Measurements from ENCODE around the gene EVI2B. TPM values are rescaled to one million over a fixed set of nuclear protein-coding genes. Genes with fewer than 3 reads are reported as not detected.

Gene EVI2B
- total and polyA plus RNA-seq, 4 donors = 2.8 to 5.8 (median 3.7) TPM

DNA sequence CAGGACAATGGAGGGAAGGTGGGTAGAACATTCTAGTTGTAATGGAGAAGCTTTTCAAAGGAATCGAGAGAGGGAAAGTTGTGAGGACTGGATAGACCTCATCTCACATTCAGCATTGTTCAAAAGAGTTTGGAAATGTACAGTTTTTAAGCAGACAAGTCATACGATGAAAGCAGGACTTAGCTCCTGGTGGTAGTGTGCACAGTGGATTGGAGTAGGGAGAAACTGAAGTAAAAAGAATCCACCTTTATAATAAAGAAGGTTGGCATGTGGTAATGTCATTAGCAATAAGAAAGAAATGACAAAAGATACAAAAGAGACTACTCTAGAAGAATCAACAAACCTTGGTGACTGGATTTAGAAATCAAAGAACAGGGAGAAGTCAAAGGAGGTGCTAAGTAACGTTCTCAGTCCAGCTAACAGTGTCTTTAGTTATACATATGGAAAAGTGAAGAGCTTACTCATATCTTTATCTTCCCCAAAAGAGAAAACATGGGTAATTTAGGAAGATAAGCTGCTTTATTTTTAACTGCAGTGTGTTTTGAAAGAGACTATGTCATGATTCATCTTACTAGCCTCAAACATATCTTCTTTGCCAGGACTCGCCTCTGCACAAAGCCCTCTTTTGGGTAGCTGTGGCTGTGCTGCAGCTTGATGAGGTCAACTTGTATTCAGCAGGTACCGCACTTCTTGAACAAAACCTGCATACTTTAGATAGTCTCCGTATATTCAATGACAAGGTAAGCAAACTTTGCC, 26.2 kb upstream of the EVI2B start:
- no peaks in the 10 kb centered on the region for H3K9me3 ChIP-seq (ENCODE audit: control insufficient read depth in 4 of 4, low read length in 3 of 4)
- no peaks in the 10 kb centered on the region for H3K4me1 ChIP-seq (ENCODE audit: control insufficient read depth in 4 of 4, insufficient read depth in 4 of 4, low read length in 3 of 4)
- DNase-seq (ENCODE audit: low spot score) = no peak
- no peaks in the 10 kb centered on the region for H3K27me3 ChIP-seq (ENCODE audit: control insufficient read depth in 4 of 4, insufficient read depth in 4 of 4, low read length in 3 of 4)
- no peak overlapping the region for H3K9ac ChIP-seq (ENCODE audit: low read depth in 1 of 2, low read length in 2 of 2)
- peaks cover 1 to 32% (median 15%) of the 10 kb centered on the region in 4 donors for H3K36me3 ChIP-seq (ENCODE audit: control insufficient read depth in 4 of 4, insufficient read depth in 3 of 4, low read depth in 1 of 4, low read length in 3 of 4)
- TF ChIP-seq TAF1 (conservative IDR thresholded peaks at IDR 0.05) = no peak
- TF ChIP-seq EGR1 (IDR thresholded peaks at IDR 0.05; ENCODE audit: low read depth in 2 of 2) = no peak
- TF ChIP-seq, protein P1, sequence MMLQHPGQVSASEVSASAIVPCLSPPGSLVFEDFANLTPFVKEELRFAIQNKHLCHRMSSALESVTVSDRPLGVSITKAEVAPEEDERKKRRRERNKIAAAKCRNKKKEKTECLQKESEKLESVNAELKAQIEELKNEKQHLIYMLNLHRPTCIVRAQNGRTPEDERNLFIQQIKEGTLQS (IDR thresholded peaks at IDR 0.05) = no peak
- TF ChIP-seq, protein P2, sequence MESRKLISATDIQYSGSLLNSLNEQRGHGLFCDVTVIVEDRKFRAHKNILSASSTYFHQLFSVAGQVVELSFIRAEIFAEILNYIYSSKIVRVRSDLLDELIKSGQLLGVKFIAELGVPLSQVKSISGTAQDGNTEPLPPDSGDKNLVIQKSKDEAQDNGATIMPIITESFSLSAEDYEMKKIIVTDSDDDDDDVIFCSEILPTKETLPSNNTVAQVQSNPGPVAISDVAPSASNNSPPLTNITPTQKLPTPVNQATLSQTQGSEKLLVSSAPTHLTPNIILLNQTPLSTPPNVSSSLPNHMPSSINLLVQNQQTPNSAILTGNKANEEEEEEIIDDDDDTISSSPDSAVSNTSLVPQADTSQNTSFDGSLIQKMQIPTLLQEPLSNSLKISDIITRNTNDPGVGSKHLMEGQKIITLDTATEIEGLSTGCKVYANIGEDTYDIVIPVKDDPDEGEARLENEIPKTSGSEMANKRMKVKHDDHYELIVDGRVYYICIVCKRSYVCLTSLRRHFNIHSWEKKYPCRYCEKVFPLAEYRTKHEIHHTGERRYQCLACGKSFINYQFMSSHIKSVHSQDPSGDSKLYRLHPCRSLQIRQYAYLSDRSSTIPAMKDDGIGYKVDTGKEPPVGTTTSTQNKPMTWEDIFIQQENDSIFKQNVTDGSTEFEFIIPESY (IDR thresholded peaks at IDR 0.05) = no peak
- TF ChIP-seq JUND (IDR thresholded peaks at IDR 0.05) = no peak
- no peak for TF ChIP-seq MAX (IDR thresholded peaks at IDR 0.05)
- no peak for TF ChIP-seq HNF4G (IDR thresholded peaks at IDR 0.05)
- H3K27ac ChIP-seq (ENCODE audit: low read depth in 1 of 2, low read length in 2 of 2) = no peak overlapping the region
- no peak overlapping the region for H3K4me3 ChIP-seq (ENCODE audit: low read depth in 1 of 3, low read length in 3 of 3)
- WGBS = 94% methylated on average over 6 of the region's 6 CpGs

- Histone ChIP-seq H3K9me3 (ENCODE audit: control insufficient read depth in 4 of 4, low read length in 3 of 4) (no peaks in the 10 kb centered on the region), H3K4me1 (ENCODE audit: control insufficient read depth in 4 of 4, insufficient read depth in 4 of 4, low read length in 3 of 4) (no peaks in the 10 kb centered on the region), H3K27me3 (ENCODE audit: control insufficient read depth in 4 of 4, insufficient read depth in 4 of 4, low read length in 3 of 4) (no peaks in the 10 kb centered on the region), H3K4me3 (ENCODE audit: low read depth in 1 of 3, low read length in 3 of 3) (no peak overlapping the region), H3K36me3 (ENCODE audit: control insufficient read depth in 4 of 4, insufficient read depth in 3 of 4, low read depth in 1 of 4, low read length in 3 of 4) (peaks cover 2 to 19% (median 9%) of the 10 kb centered on the region in 4 donors), H3K27ac (ENCODE audit: low read depth in 1 of 2, low read length in 2 of 2) (no peak overlapping the region), H3K9ac (ENCODE audit: low read depth in 1 of 2, low read length in 2 of 2) (no peak overlapping the region)
- no peak for TF ChIP-seq NR2F2 (IDR thresholded peaks at IDR 0.05)
- TF ChIP-seq FOXA2 (IDR thresholded peaks at IDR 0.05) = no peak
- no peak for TF ChIP-seq SP1 (IDR thresholded peaks at IDR 0.05)
- no peak for TF ChIP-seq MAX (IDR thresholded peaks at IDR 0.05)
- TF ChIP-seq, protein P2 (IDR thresholded peaks at IDR 0.05) = no peak
- TF ChIP-seq EGR1 (IDR thresholded peaks at IDR 0.05; ENCODE audit: low read depth in 2 of 2) = no peak
- no peak for TF ChIP-seq RAD21 (IDR thresholded peaks at IDR 0.05)
- TF ChIP-seq JUND (IDR thresholded peaks at IDR 0.05) = no peak
- no peak for TF ChIP-seq TAF1 (conservative IDR thresholded peaks at IDR 0.05)
- TF ChIP-seq, protein P1 (IDR thresholded peaks at IDR 0.05) = no peak
- TF ChIP-seq CTCF (IDR thresholded peaks at IDR 0.05; ENCODE audit: low read depth, low read length, missing input control) = no peak
- TF ChIP-seq FOXA1 (IDR thresholded peaks at IDR 0.05) = no peak
- TF ChIP-seq REST (IDR thresholded peaks at IDR 0.05) = no peak
- no peak for TF ChIP-seq RXRA (IDR thresholded peaks at IDR 0.05)
- no peak for TF ChIP-seq YY1 (IDR thresholded peaks at IDR 0.05)
- no peak for TF ChIP-seq HNF4G (IDR thresholded peaks at IDR 0.05)
- no peak for DNase-seq (ENCODE audit: low spot score)
Measured at GRCh38 chr17:31329221-31329620, 15.4 kb upstream of the EVI2B start.

Data from liver (tissue), 9 donors.